Neural progenitor cell (in vitro differentiated cells): Measurements from ENCODE around the gene SIGLEC10.

ENCODE experiments used
- EZH2 ChIP-seq: fragments of 200-600 bp; sonication (generic); IDR thresholded peaks from 2 replicates; pipeline ENCODE4 v1.6.1; 2017; ENCODE audit warnings: antibody characterized with exemption, mild to moderate bottlenecking, moderate library complexity
- EZH2phosphoT487 ChIP-seq: fragments of 200-600 bp; sonication (generic); IDR thresholded peaks from 2 replicates; pipeline ENCODE4 v1.6.1; 2017; ENCODE audit warnings: antibody characterized with exemption
- TF ChIP-seq, protein P1 (sequence below): fragments of 200-600 bp; sonication (generic); IDR thresholded peaks from 2 replicates; pipeline ENCODE4 v1.5.1; 2017; ENCODE audit warnings: antibody characterized with exemption, mild to moderate bottlenecking

DNA sequence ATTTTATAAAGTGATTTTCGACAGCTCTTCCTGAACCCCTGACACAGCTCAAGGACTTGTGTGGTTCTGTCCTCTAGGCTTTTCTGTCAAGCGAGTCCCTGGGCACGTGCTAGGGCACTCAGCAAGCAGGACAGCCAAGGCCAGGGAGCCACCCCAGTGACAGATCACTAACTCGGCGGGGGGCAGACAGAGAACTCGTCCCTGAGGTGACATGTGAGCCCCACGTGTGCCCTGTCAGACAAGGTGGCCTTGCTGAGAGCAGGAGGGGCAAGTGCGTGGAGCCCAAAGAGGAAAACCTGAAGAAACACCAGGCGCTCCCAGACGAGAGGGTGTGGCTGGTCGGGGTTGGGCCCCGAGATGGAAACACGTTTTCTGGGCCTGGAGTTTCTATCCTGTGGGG, 56.2 kb downstream of the SIGLEC10 start:
- TF ChIP-seq, protein P1, sequence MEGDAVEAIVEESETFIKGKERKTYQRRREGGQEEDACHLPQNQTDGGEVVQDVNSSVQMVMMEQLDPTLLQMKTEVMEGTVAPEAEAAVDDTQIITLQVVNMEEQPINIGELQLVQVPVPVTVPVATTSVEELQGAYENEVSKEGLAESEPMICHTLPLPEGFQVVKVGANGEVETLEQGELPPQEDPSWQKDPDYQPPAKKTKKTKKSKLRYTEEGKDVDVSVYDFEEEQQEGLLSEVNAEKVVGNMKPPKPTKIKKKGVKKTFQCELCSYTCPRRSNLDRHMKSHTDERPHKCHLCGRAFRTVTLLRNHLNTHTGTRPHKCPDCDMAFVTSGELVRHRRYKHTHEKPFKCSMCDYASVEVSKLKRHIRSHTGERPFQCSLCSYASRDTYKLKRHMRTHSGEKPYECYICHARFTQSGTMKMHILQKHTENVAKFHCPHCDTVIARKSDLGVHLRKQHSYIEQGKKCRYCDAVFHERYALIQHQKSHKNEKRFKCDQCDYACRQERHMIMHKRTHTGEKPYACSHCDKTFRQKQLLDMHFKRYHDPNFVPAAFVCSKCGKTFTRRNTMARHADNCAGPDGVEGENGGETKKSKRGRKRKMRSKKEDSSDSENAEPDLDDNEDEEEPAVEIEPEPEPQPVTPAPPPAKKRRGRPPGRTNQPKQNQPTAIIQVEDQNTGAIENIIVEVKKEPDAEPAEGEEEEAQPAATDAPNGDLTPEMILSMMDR, result no peak
- TF ChIP-seq EZH2, result no peak
- no peak for TF ChIP-seq EZH2phosphoT487
